Testis (tissue), 5 donors: ENCODE data around the gene SF3B6. TPM values are rescaled to one million over a fixed set of nuclear protein-coding genes. Genes with fewer than 3 reads are reported as not detected.

Experiments
- DNase-seq: peaks from one replicate; pipeline ENCODE4 v3.0.0-alpha.2; 2019
- H3K27ac ChIP-seq, 2 donors: fragments of 200-600 bp; sonication (generic); one replicate each; pipeline ENCODE4 v1.5.1; 2019
- H3K27me3 ChIP-seq: fragments of 200-600 bp; sonication (generic); one replicate; pipeline ENCODE4 v1.5.1; 2019
- H3K36me3 ChIP-seq: fragments of 200-600 bp; sonication (generic); one replicate; pipeline ENCODE4 v1.5.1; 2017; ENCODE audit warnings: low read depth; ENCODE audit errors: missing control alignments
- H3K4me1 ChIP-seq: fragments of 200-600 bp; sonication (generic); one replicate; pipeline ENCODE4 v1.5.1; 2019
- H3K4me3 ChIP-seq, 2 donors: fragments of 200-600 bp; sonication (generic); one replicate each; pipeline ENCODE4 v1.5.1; 2017 to 2019
- H3K9me3 ChIP-seq: fragments of 200-600 bp; sonication (generic); one replicate; pipeline ENCODE4 v1.5.1; 2017
- CTCF ChIP-seq, 3 experiments: fragments of 450-650 bp in 2 of 3; fragments of 200-600 bp in 1 of 3; sonication (generic) in 1 of 3; IDR thresholded peaks; one replicate each; pipeline ENCODE4 v1.5.1; 2016 to 2019; ENCODE audit warnings: antibody characterized with exemption in 3 of 3, mild to moderate bottlenecking in 2 of 3, moderate library complexity in 1 of 3
- POLR2A ChIP-seq: fragments of 450-650 bp; IDR thresholded peaks from one replicate; pipeline ENCODE4 v1.6.1; 2017; ENCODE audit warnings: antibody characterized with exemption, mild to moderate bottlenecking, moderate library complexity
- WGBS, 2 donors: methylation state at CpG; one replicate each; pipeline ENCODE4 v1.1.5; 2018; 5-methylcytosine and 5-hydroxymethylcytosine counted together
- intact Hi-C: fragments of 100-400 bp; cut with DNase I; formaldehyde crosslinking; loops from one replicate; pipeline ENCODE4 v1.15.1; 2023; ENCODE audit warnings: low total_unique reads
- long read RNA-seq, 2 donors: transcript quantifications; one replicate each; lab custom pipeline, GENCODE V29; 2026
- polyA plus RNA-seq: library from polyadenylated mRNA; stranded (reverse); fragments of 350-450 nt; fragmentation: Illumina TruSeq; extraction: RNeasy Lipid Tissue Mini Kit (QIAGEN cat#74804); gene quantifications from one replicate; pipeline ENCODE4 v1.2.3, GENCODE V29; 2014; ENCODE audit warnings: low read depth, low replicate concordance; ENCODE audit not compliant: insufficient read depth
- total RNA-seq, 2 donors: library from RNA; depleted of rRNA; stranded (reverse); fragments of >200 nt; gene quantifications; one replicate each; pipeline ENCODE4 v1.2.3, GENCODE V29; 2016

The SF3B6 gene
- total RNA-seq: 10 to 100 TPM; 69.3 to 87.4 TPM
- polyA plus RNA-seq: 142 TPM
- long read RNA-seq, donor 1, transcript SF3B6-201 (4 exons, 770 nt): major isoform, 124 of 137 reads
- long read RNA-seq, donor 1, partial matches to known transcripts: 5 of 137 reads
- long read RNA-seq, donor 1, other reads (novel, unspliced or antisense): 6 of 137 reads
- long read RNA-seq, donor 2, transcript SF3B6-201 (4 exons, 770 nt): major isoform, 78 of 83 reads
- long read RNA-seq, donor 2, partial matches to known transcripts: 0 of 83 reads
- long read RNA-seq, donor 2, other reads (novel, unspliced or antisense): 5 of 83 reads

- H3K9me3 ChIP-seq: no peaks in the 10 kb centered on the region
- H3K4me3 ChIP-seq: peak within 1 kb of the TSS; percentile 77 to 78
- peak within 1 kb of the TSS; percentile 92 to 94 for H3K27ac ChIP-seq
- intact Hi-C loops: loop anchor here (5.0 kb wide), 1 partner anchor 149 kb away; the partner anchor contains the start of gene ATAD2B
- peak; percentile 99 for DNase-seq
- 0 to 1% methylated on average over 48 to 62 of the region's 64 CpGs for WGBS, 2 donors
- H3K4me1 ChIP-seq: peaks cover 11% of the 10 kb centered on the region
- no peaks in the 10 kb centered on the region for H3K36me3 ChIP-seq
- TF ChIP-seq CTCF (IDR thresholded peaks at IDR 0.05) (peak in 2 of 3 experiments; percentile 20 to 27), POLR2A (no peak)
- no peaks in the 10 kb centered on the region for H3K27me3 ChIP-seq
Measured at GRCh38 chr2:24075915-24076848, at the start of gene SF3B6. SF3B6 (minus strand) TSS chr2:24076326; CDS start chr2:24076229, 97 bp downstream.

- no peak for TF ChIP-seq CTCF (IDR thresholded peaks at IDR 0.05)
- TF ChIP-seq POLR2A: no peak
- Histone ChIP-seq H3K4me3 (peak overlapping the region; percentile 84), H3K27me3 (no peaks in the 10 kb centered on the region), H3K4me1 (peaks cover 18% of the 10 kb centered on the region), H3K9me3 (no peaks in the 10 kb centered on the region), H3K36me3 (no peaks in the 10 kb centered on the region), H3K27ac (peak overlapping the region; percentile 93 to 94)
- WGBS, 2 donors: 4 to 7% methylated on average over 8 to 9 of the region's 9 CpGs
- intact Hi-C loops: no loop called here
- peak; percentile 43 for DNase-seq
Measured at GRCh38 chr2:24123922-24124580, 47.9 kb upstream of the SF3B6 start.

- peak; percentile 92 for DNase-seq
- H3K27ac ChIP-seq: peak within 1 kb of the TSS; percentile 93 to 94
- TF ChIP-seq POLR2A (no peak), CTCF (IDR thresholded peaks at IDR 0.05) (no peak)
- 1% methylated on average over 52 of the region's 103 CpGs; no CpG with 5 or more reads in 1 of the 2 donors for WGBS, 2 donors
- no peaks in the 10 kb centered on the region for H3K27me3 ChIP-seq
- H3K36me3 ChIP-seq: no peaks in the 10 kb centered on the region
- peaks cover 18% of the 10 kb centered on the region for H3K4me1 ChIP-seq
- H3K9me3 ChIP-seq: no peaks in the 10 kb centered on the region
- peak within 1 kb of the TSS; percentile 84 for H3K4me3 ChIP-seq
- intact Hi-C loops: no loop called here
Measured at GRCh38 chr2:24123195-24123921, 47.2 kb upstream of the SF3B6 start, which contains the start of the genes FAM228B and PFN4. FAM228B (plus strand) TSS chr2:24123469; CDS start chr2:24124362, 893 bp downstream. PFN4 (minus strand) TSS chr2:24123334; CDS start chr2:24122535, 799 bp downstream.
